OCI-LY3 (cell line): Measurements from ENCODE around the gene POTEC.
"Not testable (repeated sequence)": the region's sequence is repeated elsewhere in the genome, so short reads cannot be mapped to it uniquely, and the experiment has no call there.

Experiments
- H2AFZ ChIP-seq: fragments of 200-600, 300-600 bp; shearing (Covaris generic); 2 replicates; pipeline ENCODE4 v1.6.0; 2014; ENCODE audit warnings: antibody characterized with exemption, low read depth, low read length
- H3K27ac ChIP-seq: fragments of 200-600, 300-600 bp; sonication (generic); 2 replicates; pipeline ENCODE4 v1.5.1; 2014; ENCODE audit warnings: mild to moderate bottlenecking, low read length, moderate library complexity, mixed read lengths
- H3K27me3 ChIP-seq: fragments of 200-600, 300-600 bp; sonication (generic); 2 replicates; pipeline ENCODE4 v1.6.1; 2014; ENCODE audit warnings: low read depth, low read length, mixed read lengths
- H3K36me3 ChIP-seq: fragments of 200-600, 300-600 bp; sonication (generic); replicated peaks from 2 replicates; pipeline ENCODE3; 2014; ENCODE audit warnings: low read depth, low read length, mixed read lengths
- H3K4me1 ChIP-seq: fragments of 300-600, 200-600 bp; sonication (generic); 2 replicates; pipeline ENCODE4 v1.6.1; 2014; ENCODE audit warnings: low read length, mixed read lengths
- H3K4me2 ChIP-seq: fragments of 200-600, 300-600 bp; sonication (generic); 2 replicates; pipeline ENCODE4 v1.6.1; 2014; ENCODE audit warnings: low read length, mixed read lengths
- H3K4me3 ChIP-seq: fragments of 300-600, 200-600 bp; sonication (generic); 2 replicates; pipeline ENCODE4 v1.5.1; 2014; ENCODE audit warnings: antibody characterized with exemption, mild to moderate bottlenecking, low read length, moderate library complexity
- H3K79me2 ChIP-seq: fragments of 300-600, 200-600 bp; shearing (Covaris generic); 2 replicates; pipeline ENCODE4 v1.6.1; 2014; ENCODE audit warnings: mild to moderate bottlenecking, low read length, mixed read lengths
- H3K9ac ChIP-seq: fragments of 300-600, 200-600 bp; shearing (Covaris generic); 2 replicates; pipeline ENCODE4 v1.6.0; 2014; ENCODE audit warnings: mild to moderate bottlenecking, low read length, moderate library complexity
- H3K9me3 ChIP-seq: fragments of 200-600, 300-600 bp; shearing (Covaris generic); 2 replicates; pipeline ENCODE4 v1.6.1; 2014; ENCODE audit warnings: low read length, mixed read lengths; ENCODE audit not compliant: insufficient read depth
- H4K20me1 ChIP-seq: fragments of 200-600, 300-600 bp; sonication (generic); 2 replicates; pipeline ENCODE4 v1.6.1; 2016; ENCODE audit warnings: low read length, mixed read lengths; ENCODE audit not compliant: insufficient read depth

Gene POTEC

GRCh38 chr18:14486926-14487580 lies 56.3 kb downstream of the POTEC start:
- not testable (repeated sequence) for H4K20me1 ChIP-seq, H3K79me2 ChIP-seq, H3K27ac ChIP-seq, H3K9me3 ChIP-seq, H3K9ac ChIP-seq, H3K27me3 ChIP-seq, H3K4me2 ChIP-seq, H3K4me1 ChIP-seq, H3K4me3 ChIP-seq, H2AFZ ChIP-seq, H3K36me3 ChIP-seq

DNA sequence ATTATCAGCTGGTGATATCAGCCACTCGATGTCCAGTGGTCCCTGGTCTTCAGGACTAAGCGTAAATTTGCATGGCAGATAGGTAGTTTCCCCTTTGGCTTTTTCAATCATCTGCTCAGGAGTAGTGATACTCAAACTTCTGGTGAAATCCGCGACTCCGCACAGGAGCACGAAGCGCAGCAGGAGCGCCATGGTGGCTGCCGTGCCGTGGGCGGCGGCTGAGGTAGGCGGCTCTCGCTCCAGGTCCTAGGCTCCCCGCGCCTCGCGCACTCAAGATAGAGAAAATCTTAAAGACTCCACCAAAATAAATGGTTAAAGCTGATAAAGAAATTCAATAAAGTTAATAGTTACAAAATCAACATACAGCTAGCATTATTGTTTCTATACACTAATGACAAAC lies 64.3 kb downstream of the POTEC start:
- H3K4me3 ChIP-seq, H3K27me3 ChIP-seq, H3K27ac ChIP-seq, H3K36me3 ChIP-seq, H3K9ac ChIP-seq, H2AFZ ChIP-seq, H3K4me1 ChIP-seq, H3K4me2 ChIP-seq, H3K9me3 ChIP-seq, H3K79me2 ChIP-seq, H4K20me1 ChIP-seq: not testable (repeated sequence)

- H2AFZ ChIP-seq, H3K4me3 ChIP-seq, H3K27ac ChIP-seq, H3K4me1 ChIP-seq, H3K36me3 ChIP-seq, H4K20me1 ChIP-seq, H3K27me3 ChIP-seq, H3K9ac ChIP-seq, H3K4me2 ChIP-seq, H3K9me3 ChIP-seq, H3K79me2 ChIP-seq: not testable (repeated sequence)
Measured at GRCh38 chr18:14475520-14475919, 67.9 kb downstream of the POTEC start.

GRCh38 chr18:14474752-14475151 lies 68.6 kb downstream of the POTEC start:
- H2AFZ ChIP-seq, H3K4me3 ChIP-seq, H3K4me1 ChIP-seq, H3K9ac ChIP-seq, H3K9me3 ChIP-seq, H3K79me2 ChIP-seq, H3K27ac ChIP-seq, H3K4me2 ChIP-seq, H4K20me1 ChIP-seq, H3K36me3 ChIP-seq, H3K27me3 ChIP-seq: not testable (repeated sequence)

GRCh38 chr18:14474007-14474720 lies 69.2 kb downstream of the POTEC start:
- not testable (repeated sequence) for H3K4me2 ChIP-seq, H3K4me3 ChIP-seq, H3K27ac ChIP-seq, H3K79me2 ChIP-seq, H4K20me1 ChIP-seq, H3K36me3 ChIP-seq, H3K27me3 ChIP-seq, H3K9me3 ChIP-seq, H2AFZ ChIP-seq, H3K4me1 ChIP-seq, H3K9ac ChIP-seq

- H3K9ac ChIP-seq, H3K36me3 ChIP-seq, H3K4me1 ChIP-seq, H3K27me3 ChIP-seq, H3K9me3 ChIP-seq, H3K4me2 ChIP-seq, H4K20me1 ChIP-seq, H3K4me3 ChIP-seq, H3K27ac ChIP-seq, H3K79me2 ChIP-seq, H2AFZ ChIP-seq: not testable (repeated sequence)
Measured at GRCh38 chr18:14473250-14474006, 70.0 kb downstream of the POTEC start.

GRCh38 chr18:14471286-14471685 lies 72.1 kb downstream of the POTEC start:
- not testable (repeated sequence) for H3K27ac ChIP-seq, H4K20me1 ChIP-seq, H3K4me1 ChIP-seq, H3K4me2 ChIP-seq, H3K79me2 ChIP-seq, H3K9me3 ChIP-seq, H3K27me3 ChIP-seq, H3K4me3 ChIP-seq, H3K36me3 ChIP-seq, H2AFZ ChIP-seq, H3K9ac ChIP-seq

DNA sequence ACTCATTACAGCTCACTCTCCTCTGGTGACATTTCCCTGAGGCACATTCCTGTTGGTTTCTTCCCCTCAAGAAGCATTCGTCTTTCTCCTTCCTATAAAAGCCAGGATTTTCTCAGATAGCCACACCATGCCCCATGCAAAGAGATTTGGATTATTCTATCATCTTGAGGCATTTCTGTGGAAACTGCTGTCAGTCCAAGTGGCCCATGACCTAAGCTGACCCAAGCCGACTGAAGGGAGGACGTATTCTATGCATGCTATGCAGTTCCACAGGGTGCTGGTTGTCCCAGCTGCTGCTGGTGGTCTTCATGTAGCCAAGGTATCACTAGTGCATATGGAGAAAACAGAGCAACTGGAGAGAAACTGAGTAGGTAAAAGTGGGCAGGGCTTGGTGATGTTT lies 73.0 kb downstream of the POTEC start:
- not testable (repeated sequence) for H3K9me3 ChIP-seq, H3K27ac ChIP-seq, H3K4me3 ChIP-seq, H4K20me1 ChIP-seq, H3K4me1 ChIP-seq, H3K4me2 ChIP-seq, H2AFZ ChIP-seq, H3K79me2 ChIP-seq, H3K9ac ChIP-seq, H3K36me3 ChIP-seq, H3K27me3 ChIP-seq

- not testable (repeated sequence) for H2AFZ ChIP-seq, H3K9me3 ChIP-seq, H3K27me3 ChIP-seq, H3K4me1 ChIP-seq, H3K36me3 ChIP-seq, H3K4me2 ChIP-seq, H3K9ac ChIP-seq, H3K27ac ChIP-seq, H3K79me2 ChIP-seq, H3K4me3 ChIP-seq, H4K20me1 ChIP-seq
Measured at GRCh38 chr18:14470046-14470445, 73.4 kb downstream of the POTEC start.
